ENCODE results near the gene TRIM15. TPM values are rescaled to one million over a fixed set of nuclear protein-coding genes. Genes with fewer than 3 reads are reported as not detected.

The TRIM15 gene
- total RNA-seq, 1 experiment from 2014 or later = 0.79 TPM

GRCh38 chr6:30142665-30143064, 20.7 kb upstream of the TRIM15 start:
- DNase-seq (ENCODE audit: unreplicated experiment) = no peak
- Mint-ChIP-seq H3K9me3 (ENCODE audit: unreplicated experiment) (no peaks in the 10 kb centered on the region), H3K27me3 (ENCODE audit: insufficient read depth, unreplicated experiment) (peaks cover 57% of the 10 kb centered on the region), H3K36me3 (ENCODE audit: insufficient read depth, unreplicated experiment) (no peaks in the 10 kb centered on the region), H3K4me1 (ENCODE audit: insufficient read depth, unreplicated experiment) (no peaks in the 10 kb centered on the region), H3K27ac (ENCODE audit: low read depth, unreplicated experiment) (no peak overlapping the region), H3K4me3 (ENCODE audit: unreplicated experiment) (no peak overlapping the region)
- intact Hi-C loops (cut with micrococcal nuclease) = no loop called here
- POLR2A ChIA-PET = no interaction called here
- CTCF ChIA-PET = interaction anchor here (0.6 to 3.9 kb wide), 4 partner anchors 8 to 214 kb away, joined by 3 to 42 read pairs (median 5); no protein-coding TSS in a partner anchor
- no TSS peak for BruUV-seq (replicated peaks)
- TF ChIP-seq CTCF (IDR thresholded peaks at IDR 0.05; ENCODE audit: unreplicated experiment) = no peak

DNA sequence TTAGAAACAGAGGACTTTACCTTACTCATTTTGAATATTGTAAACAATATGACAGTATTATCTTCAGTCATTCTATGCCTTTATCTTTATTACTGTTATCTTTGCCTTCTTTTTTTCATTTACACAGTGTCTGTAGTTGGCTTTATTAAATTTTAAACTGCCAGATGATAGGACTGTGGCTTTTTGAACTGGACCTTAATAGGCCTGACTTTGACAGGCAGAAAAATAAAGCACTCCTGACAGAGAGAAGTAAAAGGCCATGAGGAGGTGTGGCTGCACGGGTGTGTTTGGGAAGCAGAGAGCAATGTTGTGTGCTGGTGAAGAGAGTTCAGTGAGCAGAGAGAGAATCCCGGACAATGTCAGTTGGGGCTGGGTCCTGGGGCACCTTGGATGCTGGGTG, 19.6 kb upstream of the TRIM15 start:
- Mint-ChIP-seq H3K9me3 (ENCODE audit: unreplicated experiment) (no peaks in the 10 kb centered on the region), H3K4me1 (ENCODE audit: insufficient read depth, unreplicated experiment) (no peaks in the 10 kb centered on the region), H3K27me3 (ENCODE audit: insufficient read depth, unreplicated experiment) (peaks cover 46% of the 10 kb centered on the region), H3K36me3 (ENCODE audit: insufficient read depth, unreplicated experiment) (no peaks in the 10 kb centered on the region), H3K27ac (ENCODE audit: low read depth, unreplicated experiment) (no peak overlapping the region), H3K4me3 (ENCODE audit: unreplicated experiment) (no peak overlapping the region)
- no TSS peak for BruUV-seq (replicated peaks)
- ChIA-PET POLR2A (no interaction called here), CTCF (interaction anchor here (1.1 to 3.9 kb wide), 2 partner anchors 9 to 12 kb away, joined by 6 to 42 read pairs; no protein-coding TSS in a partner anchor)
- no peak for TF ChIP-seq CTCF (IDR thresholded peaks at IDR 0.05; ENCODE audit: unreplicated experiment)
- DNase-seq (ENCODE audit: unreplicated experiment) = no peak
- intact Hi-C loops (cut with micrococcal nuclease) = no loop called here

DNA sequence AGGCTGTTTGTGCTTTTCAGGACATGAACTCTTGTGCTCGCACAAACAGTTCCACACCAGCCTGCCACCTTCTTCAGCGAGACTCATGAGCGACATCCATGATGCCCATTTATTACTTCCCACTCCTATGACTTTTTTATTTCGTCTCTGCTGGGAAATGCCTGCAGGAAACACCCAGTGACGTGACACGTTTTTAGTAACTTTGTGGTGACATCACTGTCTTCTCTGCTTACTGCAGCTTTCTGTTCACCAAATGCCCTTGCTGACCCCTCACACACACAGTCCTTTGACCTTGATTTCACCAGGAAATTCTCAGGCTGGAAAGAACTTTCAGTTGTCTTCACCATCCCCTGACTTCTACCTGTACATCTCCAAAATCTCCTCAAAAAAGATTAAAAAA, 18.5 kb upstream of the TRIM15 start:
- no peak for TF ChIP-seq CTCF (IDR thresholded peaks at IDR 0.05; ENCODE audit: unreplicated experiment)
- no peaks in the 10 kb centered on the region for H3K9me3 Mint-ChIP-seq (ENCODE audit: unreplicated experiment)
- no peak for DNase-seq (ENCODE audit: unreplicated experiment)
- no peaks in the 10 kb centered on the region for H3K4me1 Mint-ChIP-seq (ENCODE audit: insufficient read depth, unreplicated experiment)
- no peak overlapping the region for H3K4me3 Mint-ChIP-seq (ENCODE audit: unreplicated experiment)
- H3K27me3 Mint-ChIP-seq (ENCODE audit: insufficient read depth, unreplicated experiment) = peaks cover 46% of the 10 kb centered on the region
- no TSS peak for BruUV-seq (replicated peaks)
- ChIA-PET POLR2A (no interaction called here), CTCF (interaction anchor here (1.3 to 3.9 kb wide), 2 partner anchors 13 to 26 kb away, joined by 4 to 42 read pairs; no protein-coding TSS in a partner anchor)
- H3K27ac Mint-ChIP-seq (ENCODE audit: low read depth, unreplicated experiment) = no peak overlapping the region
- H3K36me3 Mint-ChIP-seq (ENCODE audit: insufficient read depth, unreplicated experiment) = no peaks in the 10 kb centered on the region
- intact Hi-C loops (cut with micrococcal nuclease) = no loop called here

DNA sequence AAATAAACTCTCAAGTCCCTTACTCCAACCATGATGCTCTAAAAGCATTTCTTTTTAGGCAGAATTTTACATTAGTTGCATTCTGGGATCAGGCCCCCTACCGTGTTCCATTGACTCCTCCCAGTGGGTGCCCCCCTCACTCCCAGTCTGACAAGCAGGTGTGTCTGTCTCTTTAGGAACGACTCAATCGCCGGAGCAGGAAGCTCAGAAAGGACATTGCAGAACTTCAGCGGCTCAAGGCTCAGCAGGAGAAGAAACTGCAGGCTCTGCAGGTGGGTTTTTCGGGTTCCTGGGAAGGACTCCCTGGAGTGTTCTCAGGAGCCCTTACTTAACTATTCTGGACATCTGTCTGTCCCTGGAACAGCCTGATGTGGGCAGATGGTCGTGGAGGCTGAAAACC, 17.5 kb upstream of the TRIM15 start:
- H3K27me3 Mint-ChIP-seq (ENCODE audit: insufficient read depth, unreplicated experiment) = peaks cover 40% of the 10 kb centered on the region
- no peak for DNase-seq (ENCODE audit: unreplicated experiment)
- ChIA-PET POLR2A (no interaction called here), CTCF (interaction anchor here (1.4 to 3.9 kb wide), 2 partner anchors 14 to 43 kb away, joined by 5 to 42 read pairs; no protein-coding TSS in a partner anchor)
- no TSS peak for BruUV-seq (replicated peaks)
- H3K4me3 Mint-ChIP-seq (ENCODE audit: unreplicated experiment) = no peak overlapping the region
- TF ChIP-seq CTCF (IDR thresholded peaks at IDR 0.05; ENCODE audit: unreplicated experiment) = no peak
- no peak overlapping the region for H3K27ac Mint-ChIP-seq (ENCODE audit: low read depth, unreplicated experiment)
- no peaks in the 10 kb centered on the region for H3K4me1 Mint-ChIP-seq (ENCODE audit: insufficient read depth, unreplicated experiment)
- intact Hi-C loops (cut with micrococcal nuclease) = no loop called here
- H3K9me3 Mint-ChIP-seq (ENCODE audit: unreplicated experiment) = no peaks in the 10 kb centered on the region
- H3K36me3 Mint-ChIP-seq (ENCODE audit: insufficient read depth, unreplicated experiment) = no peaks in the 10 kb centered on the region
